GM18502 (cell line): ENCODE measurements around the gene ADTRP.

Experiments
- ATAC-seq: cut with Tn5 transposase; IDR thresholded peaks from one replicate; pipeline ENCODE4 v1.9.1; 2021; ENCODE audit warnings: mild to moderate bottlenecking; ENCODE audit not compliant: unreplicated experiment, poor library complexity

ADTRP gene

DNA sequence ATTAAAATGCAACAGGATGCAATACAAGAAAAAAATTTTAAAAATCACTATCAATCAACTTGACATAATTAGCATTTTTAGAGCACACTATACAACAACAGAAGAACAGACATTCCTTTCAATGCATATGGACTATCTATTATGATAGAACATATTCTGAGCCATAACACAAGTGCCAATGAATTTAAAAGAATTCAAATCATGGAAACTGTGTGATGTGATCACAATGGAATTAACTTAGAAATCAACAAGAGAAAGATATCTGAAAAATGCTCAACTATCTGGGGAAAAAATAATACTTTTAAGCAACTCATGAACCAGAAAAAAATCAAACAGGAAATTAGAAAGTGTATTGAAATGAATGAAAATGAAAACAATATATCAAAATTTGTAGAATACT is 106.3 kb downstream of the ADTRP start:
- no peak for ATAC-seq

DNA sequence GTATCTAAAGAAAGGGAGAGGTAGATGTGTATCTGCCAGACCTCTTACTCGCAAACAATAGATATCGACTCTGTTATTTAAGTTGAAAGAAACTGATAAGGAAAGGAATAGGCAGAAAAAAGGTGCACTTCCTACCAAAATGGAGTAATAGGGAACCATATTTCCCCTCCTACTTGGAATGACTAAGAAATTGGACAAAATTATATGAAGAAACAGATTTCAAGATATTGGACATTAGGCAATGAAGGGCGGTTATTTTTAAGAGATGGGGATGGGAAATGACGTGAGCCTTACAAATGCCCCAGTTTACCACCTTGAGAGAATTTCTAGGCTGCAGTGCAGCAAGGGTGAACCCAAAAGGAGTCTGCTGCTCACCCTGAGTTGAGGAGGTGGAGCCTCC is 108.9 kb downstream of the ADTRP start:
- ATAC-seq, result no peak

DNA sequence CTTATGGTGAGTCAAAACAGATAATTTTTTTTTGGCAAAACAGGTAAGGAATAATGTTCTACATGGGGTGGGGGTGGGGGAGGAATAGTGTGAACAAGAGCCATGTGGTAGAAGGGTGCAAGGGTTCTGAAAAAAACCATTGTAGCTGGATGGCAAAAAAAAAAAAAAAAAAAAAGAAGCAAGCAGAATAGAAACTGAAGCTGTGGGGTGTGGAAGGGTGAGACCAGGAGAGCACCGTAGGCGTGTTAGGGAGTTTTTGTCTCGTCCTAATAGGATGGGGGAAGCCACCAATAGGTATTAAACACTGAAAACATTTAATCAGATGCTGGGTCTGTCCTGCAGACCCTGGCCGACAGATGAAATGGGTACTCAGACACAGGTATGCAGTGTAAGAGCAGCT is 110.1 kb downstream of the ADTRP start:
- no peak for ATAC-seq

DNA sequence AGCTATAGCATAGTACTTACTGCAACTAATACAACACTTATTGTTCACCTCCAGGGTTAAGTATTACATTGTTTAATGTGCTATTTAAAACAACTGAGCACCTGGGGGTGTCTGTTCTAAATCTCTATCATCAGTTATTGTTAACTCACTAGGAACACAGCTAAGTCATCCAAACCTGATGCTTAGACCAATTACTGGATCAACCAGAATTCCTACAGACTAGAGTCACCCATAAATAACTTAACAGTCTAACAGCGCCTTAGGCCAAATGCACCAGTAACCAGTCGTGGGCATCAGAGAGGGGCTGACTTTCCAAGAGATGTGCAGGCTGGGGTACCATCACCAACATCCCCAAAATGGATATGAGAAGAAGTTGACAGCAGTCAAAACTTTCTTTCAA is 110.7 kb downstream of the ADTRP start:
- ATAC-seq, result no peak

DNA sequence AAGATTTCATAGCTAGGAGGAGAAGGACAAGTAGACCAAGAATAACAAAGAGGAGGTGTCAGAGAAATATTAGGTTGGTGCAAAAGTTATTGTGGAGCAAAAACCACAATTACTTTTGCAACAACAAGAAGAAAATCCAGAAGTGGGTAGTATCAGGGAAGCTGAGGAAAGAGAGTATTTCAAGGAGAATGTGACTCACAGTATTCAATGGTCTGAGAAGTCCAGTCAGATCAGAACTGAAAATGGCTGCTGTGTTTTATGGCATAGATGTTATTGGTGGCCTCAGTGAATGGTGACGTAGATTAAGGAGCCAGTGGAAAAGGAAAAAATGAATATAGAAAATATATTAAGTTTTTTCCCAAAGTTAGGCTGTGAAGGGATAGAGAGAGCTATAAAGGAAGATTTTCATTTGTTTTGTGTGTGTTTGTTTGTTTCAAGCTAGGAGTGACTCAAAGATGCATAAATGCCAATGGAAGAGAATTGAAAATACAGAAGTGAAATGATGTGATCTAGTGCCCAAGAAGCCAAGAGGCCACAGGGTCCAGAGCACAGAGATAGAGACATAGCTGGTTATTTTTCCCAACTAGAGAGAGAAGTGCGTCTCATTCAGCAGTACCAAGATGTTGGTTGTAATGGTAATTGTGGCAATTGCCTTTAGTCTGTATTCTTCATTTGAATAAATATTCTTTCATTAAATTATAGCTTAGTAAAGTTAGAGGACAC is 112.8 kb downstream of the ADTRP start:
- no peak for ATAC-seq
